GM19395 (cell line): ENCODE measurements around the gene TBC1D14.

ENCODE experiments used
- ATAC-seq: cut with Tn5 transposase; IDR thresholded peaks from one replicate; pipeline ENCODE4 v1.9.1; 2021; ENCODE audit warnings: mild to moderate bottlenecking, moderate library complexity; ENCODE audit not compliant: unreplicated experiment

TBC1D14 gene

DNA sequence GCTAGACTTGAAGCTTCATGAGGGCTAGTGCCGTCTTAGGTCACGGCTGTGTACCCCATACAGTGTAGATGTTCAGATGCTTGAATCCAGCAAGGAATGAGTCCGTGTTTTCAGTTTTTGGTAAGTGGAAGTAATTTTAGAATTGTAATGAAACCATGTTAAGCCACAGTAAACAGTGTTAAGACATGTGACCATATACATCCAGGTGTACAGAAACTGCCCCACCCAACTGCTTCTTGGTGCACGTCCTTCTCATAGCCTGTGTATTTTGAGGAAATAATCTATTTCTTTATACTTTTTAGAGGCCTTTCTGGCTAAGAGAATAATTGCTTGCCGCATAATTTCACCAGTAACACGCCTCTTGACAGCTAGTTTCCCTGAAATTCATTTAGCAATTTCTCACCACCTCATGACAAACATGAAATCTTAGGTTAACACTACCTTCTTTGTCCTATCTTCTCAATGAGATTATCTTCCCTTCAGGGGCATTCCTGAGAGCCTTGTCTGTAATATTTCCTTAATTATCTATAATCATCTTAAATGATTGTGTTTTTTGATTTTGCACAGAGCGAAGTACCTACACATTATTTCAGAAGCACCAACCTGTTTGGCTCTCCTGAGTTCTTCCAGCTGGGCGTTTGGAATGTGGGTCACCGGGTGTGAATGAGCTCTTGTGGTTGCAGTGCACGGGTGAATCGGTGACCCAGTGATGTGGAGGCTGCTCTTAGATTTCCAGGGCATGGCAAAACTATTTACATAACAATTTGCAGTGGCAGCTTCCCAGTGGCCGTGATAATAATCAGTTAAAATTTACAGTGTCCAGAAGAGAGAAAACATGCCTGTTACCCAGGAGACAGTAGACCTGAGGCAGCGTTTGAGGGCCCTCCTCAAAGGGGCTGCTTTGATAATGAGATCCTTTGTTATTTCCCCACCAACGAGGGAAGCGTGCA is 83.4 kb downstream of the TBC1D14 start:
- ATAC-seq: peak; percentile 56

DNA sequence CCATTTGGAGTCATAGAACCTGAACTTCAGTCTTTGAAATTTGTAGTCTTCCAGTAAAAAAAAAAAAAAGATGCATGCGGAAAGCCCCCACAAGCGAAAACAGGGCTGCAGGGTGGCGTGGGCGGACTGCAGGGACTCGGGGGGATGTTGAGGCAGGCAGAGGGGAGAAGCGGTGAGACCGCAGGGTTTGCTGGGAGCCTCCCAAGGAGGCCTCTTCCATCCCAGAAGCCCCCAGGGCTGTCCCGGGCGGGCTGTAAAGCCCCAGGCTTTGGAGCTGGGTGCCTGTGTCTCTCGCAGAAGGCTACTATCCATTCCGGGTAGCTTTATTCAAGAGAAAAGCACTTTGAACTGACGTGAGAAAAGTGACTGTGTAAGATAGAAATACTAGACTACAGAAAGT is 86.9 kb downstream of the TBC1D14 start:
- no peak for ATAC-seq

DNA sequence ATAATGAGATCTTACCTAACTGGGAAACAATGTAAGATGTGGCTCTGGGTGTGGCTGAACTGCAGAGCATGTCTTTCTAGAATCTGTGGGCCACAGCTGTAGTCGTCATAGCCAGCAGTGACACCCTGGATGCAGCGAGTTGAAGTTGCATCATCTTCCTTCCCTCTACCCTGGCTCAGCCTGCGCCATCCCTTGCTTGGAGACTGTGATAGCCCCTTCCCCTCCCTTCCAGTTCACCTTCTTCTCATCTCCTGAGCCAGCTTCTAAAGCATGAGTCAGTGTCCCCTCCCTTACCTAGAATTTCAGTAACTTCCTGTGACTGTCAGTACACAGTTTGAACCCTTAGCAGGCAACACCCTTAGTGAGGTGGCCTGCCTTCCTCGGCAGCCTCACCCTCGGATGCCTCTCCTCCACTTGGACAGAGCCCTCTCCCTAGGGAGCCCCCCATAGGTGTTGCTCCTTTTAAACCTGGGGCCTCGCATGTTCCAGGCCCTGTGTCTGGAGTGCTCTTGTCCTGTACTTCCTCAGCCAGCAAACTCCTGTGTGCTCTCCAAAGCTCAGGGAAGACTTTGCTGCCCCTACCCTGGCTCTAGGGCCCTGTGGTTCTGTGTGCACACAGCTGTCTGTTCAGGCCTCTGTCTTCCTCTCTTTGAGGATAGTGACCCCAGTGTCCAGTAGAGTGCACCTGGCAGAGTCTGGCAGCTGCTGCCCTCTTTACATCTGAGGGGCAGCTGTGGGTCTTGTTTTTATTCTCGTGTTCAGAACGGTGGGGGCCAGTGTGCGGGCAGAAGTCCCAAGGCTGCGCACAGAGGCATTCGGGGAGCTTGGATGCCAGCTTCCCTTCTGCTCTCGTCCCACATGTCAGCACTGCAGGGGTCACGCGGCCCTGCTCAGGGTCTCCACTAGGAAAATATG is 89.8 kb downstream of the TBC1D14 start:
- no peak for ATAC-seq

DNA sequence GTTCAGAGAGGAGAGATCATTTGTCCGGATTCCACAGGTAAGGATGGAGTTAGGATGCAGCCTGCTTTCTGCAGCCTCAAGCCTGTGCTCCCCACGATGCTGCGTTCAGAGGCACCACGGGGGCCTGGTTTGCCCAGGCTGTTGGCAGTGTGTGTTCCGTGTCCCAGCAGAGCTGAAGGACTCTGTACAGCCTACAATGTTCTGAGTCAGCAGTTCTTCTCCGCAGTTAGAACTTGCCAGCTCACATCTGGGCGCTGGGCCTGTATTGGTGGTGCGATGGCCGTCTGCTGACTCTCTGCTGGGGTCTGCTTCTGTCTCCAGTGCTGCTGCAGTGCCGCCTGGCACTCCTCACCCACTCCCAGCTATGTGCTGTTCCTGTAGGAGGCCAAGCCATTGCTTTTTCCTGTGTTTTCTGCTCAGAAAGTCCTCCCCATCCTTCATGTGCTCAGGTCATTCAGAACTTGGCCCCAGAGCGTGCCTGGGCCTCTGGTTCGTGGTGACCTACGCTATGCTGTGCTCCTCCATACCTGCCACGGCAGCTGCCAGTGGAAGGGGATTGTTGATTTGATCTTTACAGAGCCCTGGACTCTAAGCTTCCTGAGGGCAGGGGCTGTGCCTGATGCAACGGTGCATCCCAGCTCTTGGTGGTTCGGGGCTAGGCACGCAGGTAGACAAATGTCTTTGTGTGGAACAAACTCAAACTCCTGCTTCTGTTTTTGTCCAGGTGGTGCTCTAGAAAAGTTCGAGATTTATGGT is 91.0 kb downstream of the TBC1D14 start:
- ATAC-seq: no peak

DNA sequence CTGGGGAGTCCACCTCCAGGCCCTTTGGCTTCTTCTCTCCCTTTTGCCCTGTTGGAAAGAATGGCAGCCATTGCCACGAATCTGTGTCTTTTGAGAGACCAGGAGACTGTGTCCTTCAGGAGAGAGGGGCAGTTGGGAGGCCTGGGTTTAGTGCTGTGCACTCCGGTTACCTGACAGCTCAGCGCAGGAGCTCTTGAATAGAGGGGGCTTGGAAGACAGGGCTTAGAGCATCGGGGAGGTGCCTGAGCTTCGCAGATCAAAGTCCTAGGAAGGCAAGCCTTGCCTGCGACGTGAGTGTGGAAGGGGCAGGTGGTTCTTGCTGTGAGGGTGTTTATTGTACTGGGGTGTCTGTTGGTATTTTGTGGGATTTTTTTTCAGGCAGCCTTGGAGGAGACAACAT is 91.6 kb downstream of the TBC1D14 start:
- no peak for ATAC-seq

DNA sequence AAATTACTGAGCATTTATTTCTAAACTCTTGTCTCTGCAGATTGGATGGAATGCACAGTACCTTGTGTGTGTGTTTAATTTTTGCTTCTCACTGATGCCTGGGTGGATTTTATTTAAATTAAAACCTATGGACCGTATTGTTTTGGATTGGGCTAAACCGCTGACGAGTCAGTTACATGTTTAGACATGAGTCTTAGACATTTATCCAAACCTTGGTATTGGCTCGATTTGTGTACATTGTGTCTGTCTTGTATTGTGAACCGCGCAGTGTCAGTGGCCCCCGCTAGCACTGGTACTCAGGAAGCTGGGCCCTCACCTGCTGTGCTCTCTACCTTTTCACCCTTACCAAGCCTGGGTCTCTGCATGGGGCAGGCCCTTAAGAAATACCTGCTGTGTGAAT is 92.7 kb downstream of the TBC1D14 start:
- ATAC-seq: no peak

DNA sequence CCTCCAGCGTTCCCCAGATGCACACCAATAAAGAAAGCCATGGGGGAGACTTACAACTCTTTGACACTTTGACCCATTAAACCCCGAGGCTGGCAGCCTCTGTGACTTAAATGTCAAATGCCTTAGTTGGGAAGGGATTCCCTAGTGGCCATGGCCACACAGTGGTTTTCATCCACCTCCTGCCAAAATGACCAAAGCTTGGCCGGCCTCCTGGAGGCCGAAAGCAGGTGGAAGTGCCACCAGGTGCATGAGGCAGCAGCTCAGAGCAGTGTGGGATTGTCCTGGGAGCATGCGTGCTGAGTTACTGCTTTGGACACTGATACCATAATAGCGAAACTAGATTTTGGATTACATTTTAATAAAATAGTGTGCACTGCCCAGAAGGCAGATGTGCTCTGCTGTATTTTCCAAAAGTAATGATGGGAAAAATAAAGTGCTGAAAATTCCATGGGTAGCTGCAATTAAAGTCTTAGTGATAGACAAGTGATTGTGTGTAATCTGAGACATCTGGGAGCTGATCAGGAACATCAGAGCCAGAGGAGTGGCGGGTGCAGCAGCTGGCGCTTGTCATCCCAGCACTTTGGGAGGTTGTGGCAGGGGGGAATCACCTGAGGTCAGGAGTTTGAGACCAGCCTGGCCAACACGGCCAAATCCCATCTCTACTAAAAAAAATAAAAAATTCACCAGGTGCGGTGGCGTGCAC is 93.7 kb downstream of the TBC1D14 start:
- ATAC-seq: no peak

DNA sequence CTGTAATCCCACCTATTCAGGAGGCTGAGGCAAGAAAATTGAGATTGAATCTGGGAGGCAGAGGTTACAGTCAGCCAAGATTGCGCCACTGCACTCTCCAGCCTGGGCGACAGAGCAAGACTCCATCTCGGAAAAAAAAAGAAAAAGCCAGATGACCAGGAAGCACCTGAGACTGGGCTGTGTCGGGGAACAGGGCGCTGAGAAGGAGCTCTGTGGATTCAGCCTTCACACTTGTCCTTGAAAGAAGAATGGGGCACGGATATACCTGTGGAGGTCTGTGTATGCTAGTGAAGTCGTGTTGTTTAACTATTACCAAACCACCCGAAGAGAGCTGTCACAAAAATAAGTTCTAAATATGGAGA is 94.2 kb downstream of the TBC1D14 start:
- ATAC-seq: no peak

DNA sequence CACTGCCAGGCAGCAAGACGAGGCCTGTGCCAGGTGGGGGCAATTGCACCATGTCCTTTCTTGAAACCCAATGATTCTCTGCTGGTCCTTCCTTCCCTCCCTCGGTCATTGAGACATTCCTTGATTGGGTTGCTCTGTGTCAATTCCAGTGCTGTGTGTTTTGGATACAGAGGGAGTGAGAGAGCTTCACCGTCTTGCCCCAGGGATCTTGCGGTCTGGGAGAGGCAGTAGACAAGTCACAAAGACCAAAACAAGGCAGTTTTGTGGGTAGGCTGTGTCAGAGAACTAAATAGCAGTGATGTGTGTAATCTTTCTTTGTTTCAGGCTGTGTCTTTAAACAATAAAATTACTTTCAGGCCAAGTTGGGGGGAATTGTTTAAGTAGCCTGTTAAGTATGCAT is 94.7 kb downstream of the TBC1D14 start:
- no peak for ATAC-seq

DNA sequence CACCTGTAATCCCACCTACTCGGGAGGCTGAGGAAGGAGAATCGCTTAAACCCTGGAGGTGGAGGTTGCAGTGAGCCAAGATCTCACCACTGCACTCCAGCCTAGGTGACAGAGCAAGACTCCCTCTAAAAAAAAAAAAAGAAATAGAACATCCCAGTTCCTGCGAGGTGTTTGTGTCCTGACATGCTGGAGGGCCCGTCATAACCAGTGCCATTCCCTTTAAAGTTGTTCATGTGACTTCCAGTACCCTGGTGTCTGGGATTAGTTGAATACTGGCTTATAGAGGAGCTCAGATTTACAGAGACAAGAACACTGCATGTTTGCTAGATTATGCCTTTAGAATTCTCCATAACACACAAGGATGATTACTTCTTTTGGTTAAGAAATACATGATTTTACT is 95.9 kb downstream of the TBC1D14 start:
- ATAC-seq: no peak

DNA sequence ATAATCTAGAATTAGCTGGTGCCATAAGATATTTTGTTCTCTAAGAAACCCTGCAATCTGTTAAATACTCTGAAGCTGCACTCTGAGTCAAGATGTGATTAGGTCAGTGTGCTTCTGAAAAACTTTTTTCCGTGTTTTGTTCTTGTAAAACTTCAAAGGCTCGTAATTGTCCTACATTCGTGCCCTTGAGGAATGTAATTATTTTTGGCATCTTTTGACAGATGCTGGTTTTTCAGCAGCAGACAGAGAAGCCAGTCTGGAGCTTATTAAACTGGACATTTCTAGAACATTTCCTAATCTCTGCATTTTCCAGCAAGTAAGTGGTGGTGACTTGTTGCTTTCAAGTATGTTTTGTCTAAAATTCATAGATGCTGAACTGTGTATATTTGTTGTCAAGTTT is 96.8 kb downstream of the TBC1D14 start:
- no peak for ATAC-seq

DNA sequence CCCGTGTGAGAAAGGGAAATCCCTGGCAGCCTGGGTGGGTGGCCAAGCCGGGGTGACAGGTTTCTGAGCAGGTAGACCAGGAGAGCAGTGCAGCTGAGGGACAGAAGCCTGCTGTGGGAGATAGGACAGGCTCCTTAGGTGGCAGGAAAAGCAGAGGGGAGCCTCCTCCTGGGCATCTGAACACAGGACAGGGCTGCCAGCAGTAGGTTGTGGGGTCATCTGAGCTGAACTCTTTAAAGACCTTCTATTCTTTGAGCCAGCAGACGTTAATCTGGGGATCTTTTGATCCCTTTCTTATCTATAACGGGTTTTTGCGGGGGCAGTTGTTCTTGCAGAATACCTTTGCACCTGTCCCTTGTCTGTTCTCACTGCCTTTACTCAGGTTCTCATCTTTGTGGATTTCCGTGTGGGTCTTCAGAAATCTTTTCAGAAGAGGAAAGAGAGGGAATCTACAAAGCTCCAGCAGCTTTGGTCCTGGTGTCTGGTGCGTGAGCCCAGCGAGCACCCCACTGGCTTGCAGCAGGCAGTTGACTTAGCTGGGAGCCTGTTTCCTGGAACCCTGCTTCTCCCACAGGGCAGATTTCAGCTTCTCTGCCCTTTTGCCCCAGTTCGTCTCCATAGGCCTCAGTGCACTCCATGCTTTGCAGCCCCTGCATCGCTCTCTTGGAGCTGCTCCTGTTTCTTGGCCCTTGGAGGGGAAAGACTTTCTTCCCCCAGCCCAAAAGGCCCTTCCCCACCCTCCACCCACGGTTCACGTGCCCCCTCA is 97.7 kb downstream of the TBC1D14 start:
- ATAC-seq: no peak

DNA sequence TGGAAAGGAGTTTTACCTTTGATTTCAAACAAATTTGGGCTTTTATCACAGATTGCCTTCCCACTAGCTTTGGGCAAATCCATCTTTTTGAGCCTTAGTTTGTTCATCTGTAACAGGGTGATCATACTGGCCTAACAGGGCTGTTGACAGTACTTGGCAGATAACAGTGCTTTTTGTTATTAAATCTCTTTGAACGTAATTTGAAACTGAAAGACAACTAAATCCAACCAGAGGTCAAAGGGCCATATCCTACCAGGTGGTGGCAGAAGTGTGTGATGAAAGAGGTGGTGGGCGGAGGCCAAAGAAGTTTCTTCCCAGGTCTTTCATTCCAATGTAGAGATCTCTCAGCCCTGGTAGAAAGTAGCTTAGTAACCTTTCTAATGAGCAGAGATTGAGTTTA is 98.3 kb downstream of the TBC1D14 start:
- ATAC-seq: no peak

DNA sequence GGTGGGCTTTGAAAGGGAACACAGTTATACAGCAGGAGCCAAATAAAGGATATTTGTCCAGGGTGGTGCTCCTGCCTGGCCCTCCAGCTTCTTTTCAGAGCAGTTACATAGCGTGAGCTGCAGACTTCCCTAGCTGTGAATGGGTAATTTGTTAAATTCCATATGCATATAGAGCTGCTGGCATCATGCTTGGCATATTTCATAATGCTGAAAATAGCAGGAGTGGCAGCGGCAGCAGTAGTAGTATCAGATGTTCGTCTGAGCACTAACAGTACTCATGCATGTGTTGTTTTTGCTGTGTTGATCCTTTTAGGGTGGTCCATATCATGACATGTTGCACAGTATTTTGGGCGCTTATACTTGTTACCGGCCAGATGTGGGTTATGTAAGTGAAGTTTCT is 99.9 kb downstream of the TBC1D14 start:
- ATAC-seq: no peak

DNA sequence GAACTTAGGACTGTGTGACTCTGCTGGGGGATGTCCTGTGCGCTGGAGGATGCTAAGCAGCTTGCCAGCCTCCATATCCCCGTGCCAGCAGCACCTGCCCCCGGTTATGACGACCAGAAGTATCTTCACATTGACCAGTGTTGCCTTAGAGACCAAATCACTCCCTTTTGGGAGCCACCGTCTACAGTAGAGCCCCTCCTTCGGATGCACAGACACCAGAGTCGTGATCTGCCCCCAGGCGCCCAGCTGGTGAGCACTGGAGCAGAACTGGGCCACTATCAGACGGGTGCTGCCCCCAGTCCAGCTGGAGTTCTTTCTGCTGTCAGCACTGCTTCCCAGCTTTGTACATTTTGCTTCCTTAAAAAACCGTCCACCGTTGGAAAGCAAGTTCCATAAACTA is 103.5 kb downstream of the TBC1D14 start:
- ATAC-seq: no peak

DNA sequence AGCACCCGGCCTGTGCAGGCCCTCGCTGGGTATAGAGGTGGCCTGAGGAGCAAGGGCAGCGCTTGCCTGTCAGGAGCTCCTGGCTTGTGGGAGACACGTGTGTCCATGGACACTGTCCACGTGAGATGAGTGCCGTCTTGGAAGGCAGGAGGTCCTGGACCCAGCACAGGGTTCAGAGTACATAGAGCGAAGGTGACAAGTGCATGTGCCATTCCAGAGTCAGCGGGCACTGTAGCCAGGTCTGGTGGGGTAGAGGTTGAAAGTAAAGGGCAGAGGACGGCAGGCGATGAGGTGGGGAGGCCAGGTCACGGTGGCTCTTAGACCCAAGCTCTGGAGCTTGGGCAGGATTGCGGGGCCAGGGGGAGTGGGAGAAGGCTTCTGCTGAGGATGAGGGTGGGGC is 105.2 kb downstream of the TBC1D14 start:
- ATAC-seq: no peak

DNA sequence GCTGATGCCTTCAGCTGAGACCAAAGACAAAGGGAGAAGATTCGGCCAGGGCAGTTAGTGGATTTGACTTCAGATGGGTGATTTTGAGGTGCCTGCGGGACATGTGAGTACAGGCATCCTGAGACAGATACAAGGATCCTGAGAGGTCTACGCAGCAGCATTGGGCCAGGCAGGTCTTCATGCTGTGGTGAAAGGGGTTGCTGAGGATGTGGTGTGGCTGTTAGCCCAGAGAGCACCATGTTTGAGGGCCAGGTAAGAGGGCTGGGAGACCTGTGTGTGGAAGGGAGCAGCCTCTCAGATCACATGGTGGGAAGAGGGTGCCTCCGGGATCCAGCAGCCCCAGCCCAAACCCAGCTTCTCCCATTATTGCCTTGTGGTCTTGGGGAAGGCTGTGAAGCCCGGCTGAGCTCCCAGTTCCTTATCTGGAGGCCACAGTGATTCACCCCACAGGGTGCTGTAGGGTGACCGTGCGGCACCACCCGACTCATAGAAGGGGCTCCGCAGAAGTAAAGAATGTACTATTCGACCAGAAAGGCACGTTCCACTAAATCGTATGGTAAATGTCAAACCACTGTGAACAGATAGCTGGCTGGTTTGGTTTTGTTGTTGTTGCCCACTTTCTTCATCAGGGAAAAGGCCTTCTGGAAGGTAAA is 105.9 kb downstream of the TBC1D14 start:
- no peak for ATAC-seq

DNA sequence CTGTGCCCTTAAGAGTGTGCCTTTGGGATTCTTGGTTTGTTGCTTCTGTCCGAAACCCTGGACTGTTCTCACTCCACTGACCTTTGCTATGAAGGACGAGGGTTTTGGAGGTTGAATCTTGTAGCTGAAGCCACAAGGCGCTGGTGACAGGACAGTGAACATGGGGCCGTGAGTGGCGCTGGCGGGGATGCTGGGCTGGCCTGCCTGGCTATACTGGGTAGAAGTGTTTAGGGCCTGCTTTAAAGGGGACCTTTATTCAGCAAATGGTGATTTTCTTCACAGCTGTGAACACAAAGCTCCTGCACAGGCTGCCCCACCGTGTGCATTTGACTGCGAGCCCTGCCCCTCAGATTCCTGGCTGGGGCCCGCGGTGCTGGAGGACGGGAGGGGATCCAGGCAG is 106.5 kb downstream of the TBC1D14 start:
- ATAC-seq: no peak

DNA sequence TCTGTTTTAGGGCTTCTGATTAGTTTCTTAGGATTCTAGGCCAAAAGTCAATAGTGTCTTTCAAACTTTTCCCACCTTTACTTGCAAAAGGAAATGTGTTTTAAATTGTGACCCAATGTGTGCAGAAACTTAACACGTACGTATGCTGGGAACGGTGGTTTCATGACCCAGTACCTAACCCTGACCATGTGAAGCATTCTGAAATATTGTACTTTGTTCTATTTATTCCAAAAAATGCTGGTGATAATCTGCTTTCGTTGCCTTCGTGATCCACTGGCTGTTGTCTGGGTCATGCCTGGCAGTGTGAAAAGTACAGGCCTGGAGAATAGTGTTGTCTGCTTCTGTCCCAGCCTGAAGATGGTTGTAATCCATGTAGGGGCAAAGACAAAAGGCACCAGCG is 106.9 kb downstream of the TBC1D14 start:
- ATAC-seq: no peak
